Heart right ventricle (tissue), 16 donors: Measurements from ENCODE around the gene SLC35E3. TPM values are rescaled to one million over a fixed set of nuclear protein-coding genes. Genes with fewer than 3 reads are reported as not detected.

Experiments used
- ATAC-seq, 8 donors: fragments of 200-7000 bp; cut with Tn5 transposase; one replicate each; pipeline ENCODE4 v1.9.1; 2020; ENCODE audit warnings: mild to moderate bottlenecking in 8 of 8, moderate library complexity in 8 of 8, moderate number of reproducible peaks in 1 of 8
- DNase-seq, 2 donors: peaks; one replicate each; pipeline ENCODE4 v3.0.0-alpha.2; 2020
- H3K27ac ChIP-seq, 10 donors: fragments of 200-600 bp; sonication (generic) in 2 of 10; one replicate each; pipeline versions ENCODE4 v1.5.0 to v1.8.0; 2020 to 2022; ENCODE audit warnings: mild to moderate bottlenecking in 3 of 10
- H3K27me3 ChIP-seq, 7 donors: fragments of 200-600 bp; one replicate each; pipeline ENCODE4 v1.8.0; 2021 to 2022; ENCODE audit warnings: mild to moderate bottlenecking in 2 of 7
- H3K36me3 ChIP-seq, 9 donors: fragments of 200-600 bp; sonication (generic) in 1 of 9; one replicate each; pipeline versions ENCODE4 v1.5.0 to v1.8.0; 2020 to 2022; ENCODE audit warnings: mild to moderate bottlenecking in 2 of 9
- H3K4me1 ChIP-seq, 9 donors: fragments of 200-600 bp; sonication (generic) in 1 of 9; one replicate each; pipeline versions ENCODE4 v1.5.0 to v1.8.0; 2020 to 2022; ENCODE audit warnings: mild to moderate bottlenecking in 4 of 9
- H3K4me3 ChIP-seq, 10 donors: fragments of 200-600 bp; sonication (generic) in 2 of 10; one replicate each; pipeline versions ENCODE4 v1.5.0 to v1.8.0; 2020 to 2022; ENCODE audit warnings: mild to moderate bottlenecking in 7 of 10, moderate library complexity in 2 of 10
- H3K9me3 ChIP-seq, 11 donors: fragments of 200-600 bp in 10 of 11; sonication (generic) in 2 of 11; one replicate each; pipeline versions ENCODE4 v1.5.0 to v1.8.0; 2013 to 2022; ENCODE audit warnings: mild to moderate bottlenecking in 2 of 11, control low read depth in 1 of 11, moderate library complexity in 1 of 11
- CTCF ChIP-seq, 9 donors: fragments of 200-600 bp; sonication (generic) in 2 of 9; IDR thresholded peaks; one replicate each; pipeline versions ENCODE4 v1.5.0 to v1.8.0; 2021 to 2022; ENCODE audit warnings: antibody characterized with exemption in 9 of 9, mild to moderate bottlenecking in 5 of 9, moderate library complexity in 1 of 9
- WGBS, 2 donors: extraction: QIAGEN DNeasy Blood & Tissue Kit; methylation state at CpG; one replicate each; pipeline ENCODE4 v1.1.7; 2013; ENCODE audit warnings: inconsistent platforms in 1 of 2; 5-methylcytosine and 5-hydroxymethylcytosine counted together
- intact Hi-C, 10 donors: fragments of 100-400 bp; cut with DNase I; formaldehyde crosslinking; loops; one replicate each; pipeline versions ENCODE4 v1.11.1 to v1.14.2; 2022
- polyA plus RNA-seq, 2 donors: library from polyadenylated mRNA; stranded (reverse); fragments of 200-250 nt; gene quantifications; one replicate each; pipeline ENCODE4 v1.2.3, GENCODE V29; 2013
- total RNA-seq, 10 donors: library from RNA; stranded (reverse); fragmentation: NEBNext Ultra II Directional in 3 of 10; extraction: Animal tissue kit (Norgen Biotek cat#: 25700) in 3 of 10; gene quantifications; one replicate each; pipeline versions ENCODE4 v1.2.1 to v1.2.4, GENCODE V29; 2021 to 2023
- donor health status: Arrhythmogenic right ventricular cardiomyopathy.
- donor health status: ischemic (EF 13 %, LVEDD 7.1; RV severe dilation, severe dysfunction).
- donor health status: healthy with polysubstance abuse.
- donor health status: DM: no; HTN: yes; CAD: no.
- donor health status: DM: no; HTN: no; CAD: no.
- donor health status: ischemic (EF 25% LVEDD 6.9; RV normal size, moderate dysfunction).
- donor health status: ischemic (EF 25% LVEDD 5.7; RV mildly dilated, moderate dysfunction).
- donor health status: healthy.
- donor health status: DM: yes; HTN: yes; CAD: no.
- donor health status: Ischemic cardiomyopathy.
- donor health status: ischemic (EF 35%, LVEDD 5.7; RV mildly dilated, moderate dysfunction).
- donor health status: nonischemic (EF 11% LVEDD 7.7; RV severe dilation, severe dysfunction).
- donor health status: DM: yes; HTN: yes; CAD: no.
- donor health status: PGD.
- donor health status: ischemic (EF 29% LVEDD 5.4; RV normal size, mild dysfunction).
- donor health status: nonischemic (EF 23%, LVEDD 6.1; RV moderate dilation, normal function).

Gene SLC35E3
- total and polyA plus RNA-seq, 12 donors = 1.8 to 8.9 (median 6.2) TPM

GRCh38 chr12:68749443-68749842, 3.5 kb downstream of the SLC35E3 start:
- no peak for TF ChIP-seq CTCF (IDR thresholded peaks at IDR 0.05)
- WGBS, 2 donors = 85 to 91% methylated on average over 3 of the region's 3 CpGs
- H3K4me3 ChIP-seq = no peak overlapping the region
- no peaks in the 10 kb centered on the region for H3K27me3 ChIP-seq
- H3K9me3 ChIP-seq = no peaks in the 10 kb centered on the region
- ATAC-seq (no peak), DNase-seq (no peak)
- intact Hi-C loops = loop anchor here in 4 of 10 donors (5.0 to 10.0 kb wide), 2 partner anchors 55 to 58 kb away; partner anchors contain the start of gene MDM2 (in 4 of the 4)
- peaks cover 0 to 29% (median 17%) of the 10 kb centered on the region in 9 donors for H3K4me1 ChIP-seq
- H3K36me3 ChIP-seq = peaks cover 0 to 53% (median 16%) of the 10 kb centered on the region in 9 donors
- no peak overlapping the region for H3K27ac ChIP-seq

GRCh38 chr12:68749861-68750260, 3.9 kb downstream of the SLC35E3 start:
- ATAC-seq = no peak
- Histone ChIP-seq H3K36me3 (peaks cover 0 to 57% (median 20%) of the 10 kb centered on the region in 9 donors), H3K27ac (no peak overlapping the region), H3K9me3 (no peaks in the 10 kb centered on the region), H3K4me3 (no peak overlapping the region), H3K27me3 (no peaks in the 10 kb centered on the region), H3K4me1 (peaks cover 0 to 29% (median 17%) of the 10 kb centered on the region in 9 donors)
- no peak for DNase-seq
- 84 to 89% methylated on average over 4 of the region's 4 CpGs for WGBS, 2 donors
- no peak for TF ChIP-seq CTCF (IDR thresholded peaks at IDR 0.05)
- intact Hi-C loops = loop anchor here in 4 of 10 donors (5.0 to 10.0 kb wide), 2 partner anchors 55 to 57 kb away; partner anchors contain the start of gene MDM2 (in 4 of the 4)

- H3K27ac ChIP-seq = no peak overlapping the region
- H3K36me3 ChIP-seq = peaks cover 0 to 64% (median 24%) of the 10 kb centered on the region in 9 donors
- TF ChIP-seq CTCF (IDR thresholded peaks at IDR 0.05) = no peak
- peaks cover 0 to 23% (median 17%) of the 10 kb centered on the region in 9 donors for H3K4me1 ChIP-seq
- ATAC-seq (no peak), DNase-seq (no peak)
- no peak overlapping the region for H3K4me3 ChIP-seq
- H3K27me3 ChIP-seq = no peaks in the 10 kb centered on the region
- WGBS, 2 donors = 74 to 85% methylated on average over 4 of the region's 4 CpGs
- intact Hi-C loops = no loop called here
- no peaks in the 10 kb centered on the region for H3K9me3 ChIP-seq
Measured at GRCh38 chr12:68750506-68750905, 4.5 kb downstream of the SLC35E3 start.

GRCh38 chr12:68755536-68756243, 9.7 kb downstream of the SLC35E3 start:
- Histone ChIP-seq H3K9me3 (no peaks in the 10 kb centered on the region), H3K4me3 (no peak overlapping the region), H3K36me3 (peaks cover 0 to 94% (median 27%) of the 10 kb centered on the region in 9 donors), H3K27me3 (no peaks in the 10 kb centered on the region), H3K4me1 (peaks cover 0 to 1% (median 0%) of the 10 kb centered on the region in 9 donors), H3K27ac (no peak overlapping the region)
- WGBS, 2 donors = 97% methylated on average over 4 of the region's 4 CpGs
- intact Hi-C loops = loop anchor here in 1 of 10 donors (5.0 kb wide), 1 partner anchor 52 kb away; the partner anchor contains the start of gene MDM2
- DNase-seq (no peak), ATAC-seq (no peak)
- TF ChIP-seq CTCF (IDR thresholded peaks at IDR 0.05) = no peak
